HEK293 (cell line): ENCODE results near the gene GREM1.

ENCODE experiments used
- CTCF ChIA-PET: fragments of 350-600 bp; formaldehyde crosslinking; extraction: SDS; loops from one replicate; lab custom pipeline; 2021; ENCODE audit warnings: antibody characterized with exemption; lab: Yijun Ruan, JAX
- POLR2A ChIA-PET: fragments of 300-600 bp; formaldehyde crosslinking; extraction: SDS; loops from one replicate; lab custom pipeline; 2020; ENCODE audit warnings: antibody characterized with exemption, inconsistent platforms; lab: Yijun Ruan, JAX
- H3K27ac ChIP-seq: fragments of 200-500 bp; sonication (Bioruptor generic); 2 replicates; pipeline ENCODE4 v1.5.1; 2014; ENCODE audit warnings: low read depth, low read length, control low read depth, inconsistent platforms; ENCODE audit errors: extremely low read depth
- H3K36me3 ChIP-seq, 2 experiments: fragments of 200-500 bp in 1 of 2; sonication (Bioruptor generic) in 1 of 2; 1 replicate in 1 of 2; 2 replicates in 1 of 2; pipeline ENCODE4 v1.5.1; 2014 to 2017; ENCODE audit warnings: inconsistent platforms in 2 of 2, low read length in 2 of 2; ENCODE audit not compliant: control insufficient read depth in 2 of 2, insufficient read depth in 1 of 2
- H3K4me1 ChIP-seq: fragments of 200-500 bp; sonication (Bioruptor generic); 2 replicates; pipeline ENCODE4 v1.5.1; 2014; ENCODE audit warnings: mild to moderate bottlenecking, low read length, inconsistent platforms; ENCODE audit not compliant: control insufficient read depth, insufficient read depth
- H3K4me3 ChIP-seq: 2 replicates; pipeline ENCODE4 v1.5.1; 2011; ENCODE audit warnings: low read depth, mild to moderate bottlenecking, control low read depth, low read length, moderate library complexity
- H3K9me3 ChIP-seq: fragments of 200-500 bp; sonication (Bioruptor generic); 2 replicates; pipeline ENCODE4 v1.5.1; 2014; ENCODE audit warnings: low read depth, low read length, inconsistent platforms; ENCODE audit not compliant: control insufficient read depth, insufficient read depth
- MEIS1 ChIP-seq: sonication (generic); formaldehyde crosslinking; IDR thresholded peaks from 2 replicates; pipeline ENCODE4 v1.8.1; 2022; ENCODE audit warnings: missing genetic modification reagents, mild to moderate bottlenecking, borderline replicate concordance
- ZBTB20 ChIP-seq: fragments of 450-650 bp; formaldehyde crosslinking; IDR thresholded peaks from 2 replicates; pipeline ENCODE4 v1.5.1; 2016; ENCODE audit warnings: missing biosample characterization, missing genetic modification characterization
- ZNF146 ChIP-seq: fragments of 450-650 bp; formaldehyde crosslinking; IDR thresholded peaks from 2 replicates; pipeline ENCODE4 v1.5.1; 2016; ENCODE audit warnings: missing biosample characterization, missing genetic modification characterization
- ZNF155 ChIP-seq: fragments of 450-650 bp; formaldehyde crosslinking; IDR thresholded peaks from 2 replicates; pipeline ENCODE4 v1.5.1; 2016; ENCODE audit warnings: missing biosample characterization, missing genetic modification characterization
- ZNF2 ChIP-seq: fragments of 450-650 bp; formaldehyde crosslinking; IDR thresholded peaks from 2 replicates; pipeline ENCODE4 v1.5.1; 2016; ENCODE audit warnings: missing biosample characterization, missing genetic modification characterization
- ZNF202 ChIP-seq: fragments of 450-650 bp; formaldehyde crosslinking; IDR thresholded peaks from 2 replicates; pipeline ENCODE4 v1.5.1; 2016; ENCODE audit warnings: missing biosample characterization, missing genetic modification characterization, borderline replicate concordance
- ZNF24 ChIP-seq: fragments of 450-650 bp; formaldehyde crosslinking; IDR thresholded peaks from 2 replicates; pipeline ENCODE4 v1.5.1; 2016; ENCODE audit warnings: missing biosample characterization, missing genetic modification characterization
- ZNF530 ChIP-seq: fragments of 450-650 bp; formaldehyde crosslinking; IDR thresholded peaks from 2 replicates; pipeline ENCODE4 v1.5.1; 2016; ENCODE audit warnings: low read depth, missing biosample characterization, missing genetic modification characterization
- ZNF585B ChIP-seq: fragments of 450-650 bp; formaldehyde crosslinking; IDR thresholded peaks from 2 replicates; pipeline ENCODE4 v1.5.1; 2016; ENCODE audit warnings: missing biosample characterization, missing genetic modification characterization
- ZNF610 ChIP-seq: fragments of 450-650 bp; formaldehyde crosslinking; IDR thresholded peaks from 2 replicates; pipeline ENCODE4 v1.5.1; 2016; ENCODE audit warnings: missing biosample characterization, missing genetic modification characterization, borderline replicate concordance
- ZNF626 ChIP-seq: fragments of 450-650 bp; sonication (Bioruptor Pico); formaldehyde crosslinking; IDR thresholded peaks from 2 replicates; pipeline ENCODE4 v1.5.1; 2018; ENCODE audit warnings: missing biosample characterization, missing genetic modification characterization, inconsistent platforms
- ZNF654 ChIP-seq: fragments of 450-650 bp; formaldehyde crosslinking; IDR thresholded peaks from 2 replicates; pipeline ENCODE4 v1.5.1; 2016; ENCODE audit warnings: low read depth, missing biosample characterization, missing genetic modification characterization
- ZNF660 ChIP-seq: fragments of 450-650 bp; IDR thresholded peaks from 2 replicates; pipeline ENCODE4 v1.5.1; 2018; ENCODE audit warnings: missing biosample characterization, mild to moderate bottlenecking, missing genetic modification characterization
- TF ChIP-seq, protein P1 (sequence below): fragments of 450-650 bp; formaldehyde crosslinking; IDR thresholded peaks from 2 replicates; pipeline ENCODE4 v1.5.1; 2016; ENCODE audit warnings: missing biosample characterization, missing genetic modification characterization
- TF ChIP-seq, protein P2 (sequence below): fragments of 450-650 bp; formaldehyde crosslinking; optimal IDR thresholded peaks from 2 replicates; pipeline ENCODE3; 2016; ENCODE audit warnings: missing biosample characterization, mild to moderate bottlenecking, missing genetic modification characterization
- TF ChIP-seq, protein P3 (sequence below): fragments of 450-650 bp; formaldehyde crosslinking; IDR thresholded peaks from 2 replicates; pipeline ENCODE4 v1.5.1; 2016; ENCODE audit warnings: missing biosample characterization, missing genetic modification characterization
- TF ChIP-seq, protein P4 (sequence below): fragments of 450-650 bp; formaldehyde crosslinking; IDR thresholded peaks from 2 replicates; pipeline ENCODE4 v1.5.1; 2016; ENCODE audit warnings: missing biosample characterization, missing genetic modification characterization
- TF ChIP-seq, protein P5 (sequence below): fragments of 450-650 bp; formaldehyde crosslinking; IDR thresholded peaks from 2 replicates; pipeline ENCODE4 v1.5.1; 2016; ENCODE audit warnings: missing biosample characterization, missing genetic modification characterization, borderline replicate concordance

GREM1 gene

DNA sequence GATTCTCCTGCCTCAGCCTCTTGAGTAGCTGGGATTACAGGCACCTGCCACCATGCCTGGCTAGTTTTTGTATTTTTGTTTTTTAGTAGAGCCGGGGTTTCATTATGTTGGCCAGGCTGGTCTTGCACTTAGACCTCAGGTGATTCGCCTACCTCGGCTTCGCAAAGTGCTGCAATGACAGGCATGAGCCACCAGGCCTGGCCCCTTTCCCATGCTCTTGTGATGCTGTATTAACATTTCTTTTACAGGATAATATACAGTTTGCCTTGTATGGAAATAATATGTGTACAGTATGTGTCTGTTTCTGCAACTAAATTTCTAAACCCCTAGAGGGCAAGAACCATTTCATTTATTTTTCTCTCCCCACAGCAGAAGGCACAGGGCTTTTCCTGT is 38.5 kb upstream of the GREM1 start:
- ChIA-PET POLR2A (interaction anchor here (0.7 kb wide), 1 partner anchor 9 kb away, joined by 5 read pairs; no protein-coding TSS in a partner anchor), CTCF (no interaction called here)
- no peak overlapping the region for H3K27ac ChIP-seq

DNA sequence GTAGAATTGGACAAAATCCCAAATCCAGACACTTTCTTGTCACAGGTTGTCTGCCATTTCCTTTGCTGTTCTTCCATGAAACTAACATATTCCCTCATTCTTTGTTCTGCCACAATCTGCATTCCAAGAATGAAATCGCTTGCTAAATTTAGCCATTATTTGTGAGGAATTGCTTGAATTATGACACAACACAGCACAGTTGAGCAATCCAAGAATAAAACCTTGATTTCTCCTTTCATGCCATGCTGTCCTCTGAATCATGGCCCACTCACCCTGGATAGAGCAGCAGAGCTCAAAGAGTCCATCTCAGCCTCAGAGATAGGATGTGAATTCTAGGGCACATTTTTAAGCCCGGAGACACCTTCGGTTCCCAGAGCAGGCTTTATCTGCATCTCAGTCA is 35.2 kb upstream of the GREM1 start:
- H3K4me1 ChIP-seq: no peaks in the 10 kb centered on the region
- no peaks in the 10 kb centered on the region for H3K9me3 ChIP-seq
- H3K27ac ChIP-seq: no peak overlapping the region
- no peak for TF ChIP-seq ZNF610 (tag by site-specific recombination)
- ChIA-PET POLR2A (no interaction called here), CTCF (interaction anchor here (0.8 to 2.2 kb wide), 3 partner anchors 13 to 325 kb away, joined by 3 to 7 read pairs (median 4); no protein-coding TSS in a partner anchor)
- H3K36me3 ChIP-seq: no peaks in the 10 kb centered on the region
- no peak overlapping the region for H3K4me3 ChIP-seq

More for the DNA sequence above, 38.5 kb upstream of the GREM1 start:
- Histone ChIP-seq H3K4me3 (no peak overlapping the region), H3K36me3 (no peaks in the 10 kb centered on the region), H3K4me1 (peaks cover 2% of the 10 kb centered on the region; the same call in 1 of the 2 replicates), H3K9me3 (no peaks in the 10 kb centered on the region)
- TF ChIP-seq ZNF2: no peak
- no peak for TF ChIP-seq ZNF585B (tag by site-specific recombination)
- no peak for TF ChIP-seq ZNF202 (tag by site-specific recombination)
- no peak for TF ChIP-seq ZBTB20
- TF ChIP-seq, protein P1, sequence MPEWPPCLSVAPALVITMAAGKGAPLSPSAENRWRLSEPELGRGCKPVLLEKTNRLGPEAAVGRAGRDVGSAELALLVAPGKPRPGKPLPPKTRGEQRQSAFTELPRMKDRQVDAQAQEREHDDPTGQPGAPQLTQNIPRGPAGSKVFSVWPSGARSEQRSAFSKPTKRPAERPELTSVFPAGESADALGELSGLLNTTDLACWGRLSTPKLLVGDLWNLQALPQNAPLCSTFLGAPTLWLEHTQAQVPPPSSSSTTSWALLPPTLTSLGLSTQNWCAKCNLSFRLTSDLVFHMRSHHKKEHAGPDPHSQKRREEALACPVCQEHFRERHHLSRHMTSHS: no peak
- TF ChIP-seq ZNF155 (tag by site-specific recombination): no peak
- TF ChIP-seq, protein P2, sequence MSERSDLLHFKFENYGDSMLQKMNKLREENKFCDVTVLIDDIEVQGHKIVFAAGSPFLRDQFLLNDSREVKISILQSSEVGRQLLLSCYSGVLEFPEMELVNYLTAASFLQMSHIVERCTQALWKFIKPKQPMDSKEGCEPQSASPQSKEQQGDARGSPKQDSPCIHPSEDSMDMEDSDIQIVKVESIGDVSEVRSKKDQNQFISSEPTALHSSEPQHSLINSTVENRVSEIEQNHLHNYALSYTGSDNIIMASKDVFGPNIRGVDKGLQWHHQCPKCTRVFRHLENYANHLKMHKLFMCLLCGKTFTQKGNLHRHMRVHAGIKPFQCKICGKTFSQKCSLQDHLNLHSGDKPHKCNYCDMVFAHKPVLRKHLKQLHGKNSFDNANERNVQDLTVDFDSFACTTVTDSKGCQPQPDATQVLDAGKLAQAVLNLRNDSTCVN (tag by site-specific recombination): no peak
- no peak for TF ChIP-seq ZNF626 (tag by site-specific recombination)
- TF ChIP-seq, protein P3, sequence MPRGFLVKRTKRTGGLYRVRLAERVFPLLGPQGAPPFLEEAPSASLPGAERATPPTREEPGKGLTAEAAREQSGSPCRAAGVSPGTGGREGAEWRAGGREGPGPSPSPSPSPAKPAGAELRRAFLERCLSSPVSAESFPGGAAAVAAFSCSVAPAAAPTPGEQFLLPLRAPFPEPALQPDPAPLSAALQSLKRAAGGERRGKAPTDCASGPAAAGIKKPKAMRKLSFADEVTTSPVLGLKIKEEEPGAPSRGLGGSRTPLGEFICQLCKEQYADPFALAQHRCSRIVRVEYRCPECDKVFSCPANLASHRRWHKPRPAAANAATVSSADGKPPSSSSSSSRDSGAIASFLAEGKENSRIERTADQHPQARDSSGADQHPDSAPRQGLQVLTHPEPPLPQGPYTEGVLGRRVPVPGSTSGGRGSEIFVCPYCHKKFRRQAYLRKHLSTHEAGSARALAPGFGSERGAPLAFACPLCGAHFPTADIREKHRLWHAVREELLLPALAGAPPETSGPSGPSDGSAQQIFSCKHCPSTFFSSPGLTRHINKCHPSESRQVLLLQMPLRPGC: no peak
- TF ChIP-seq ZNF530 (tag by site-specific recombination): no peak
- TF ChIP-seq ZNF660 (tag by site-specific recombination): no peak
- TF ChIP-seq MEIS1: no peak

DNA sequence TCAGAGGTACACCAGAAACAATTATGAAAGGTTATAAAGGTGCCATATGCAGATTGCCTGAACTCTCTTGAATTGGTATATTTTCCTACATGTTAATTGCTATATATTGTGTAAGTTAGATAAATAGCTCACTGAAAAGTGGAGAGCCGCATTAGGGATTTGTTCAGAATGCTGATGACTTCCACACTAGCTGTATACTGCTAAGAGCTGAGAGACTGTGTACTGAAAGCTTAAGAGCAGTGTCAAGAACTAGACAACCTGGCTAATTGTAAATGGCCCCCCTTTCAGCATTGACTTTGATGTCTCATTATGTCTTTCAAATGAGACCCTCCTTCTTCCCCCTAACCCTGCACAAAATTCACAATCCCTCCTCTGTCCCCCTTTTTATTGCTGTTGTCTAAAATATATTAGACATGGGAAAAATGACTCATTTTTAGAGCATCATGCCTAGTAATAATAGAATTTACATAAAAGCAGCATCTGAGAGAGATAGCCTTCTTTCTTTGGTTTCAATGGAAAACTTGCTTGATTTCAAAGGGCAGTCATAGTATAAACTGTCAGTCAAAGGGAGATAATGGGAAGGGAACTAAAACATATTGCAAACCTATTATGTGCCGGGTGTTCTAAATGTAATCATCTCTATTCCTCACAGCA is 34.7 kb upstream of the GREM1 start:
- Histone ChIP-seq H3K4me1 (no peaks in the 10 kb centered on the region), H3K27ac (no peak overlapping the region), H3K36me3 (no peaks in the 10 kb centered on the region), H3K9me3 (no peaks in the 10 kb centered on the region), H3K4me3 (no peak overlapping the region)
- ChIA-PET CTCF (interaction anchor here (0.6 to 2.2 kb wide), 4 partner anchors 14 to 340 kb away, joined by 3 to 7 read pairs (median 4); no protein-coding TSS in a partner anchor), POLR2A (no interaction called here)
- TF ChIP-seq, protein P4, sequence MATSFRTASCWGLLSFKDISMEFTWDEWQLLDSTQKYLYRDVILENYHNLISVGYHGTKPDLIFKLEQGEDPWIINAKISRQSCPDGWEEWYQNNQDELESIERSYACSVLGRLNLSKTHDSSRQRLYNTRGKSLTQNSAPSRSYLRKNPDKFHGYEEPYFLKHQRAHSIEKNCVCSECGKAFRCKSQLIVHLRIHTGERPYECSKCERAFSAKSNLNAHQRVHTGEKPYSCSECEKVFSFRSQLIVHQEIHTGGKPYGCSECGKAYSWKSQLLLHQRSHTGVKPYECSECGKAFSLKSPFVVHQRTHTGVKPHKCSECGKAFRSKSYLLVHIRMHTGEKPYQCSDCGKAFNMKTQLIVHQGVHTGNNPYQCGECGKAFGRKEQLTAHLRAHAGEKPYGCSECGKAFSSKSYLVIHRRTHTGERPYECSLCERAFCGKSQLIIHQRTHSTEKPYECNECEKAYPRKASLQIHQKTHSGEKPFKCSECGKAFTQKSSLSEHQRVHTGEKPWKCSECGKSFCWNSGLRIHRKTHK: no peak
- TF ChIP-seq, protein P5, sequence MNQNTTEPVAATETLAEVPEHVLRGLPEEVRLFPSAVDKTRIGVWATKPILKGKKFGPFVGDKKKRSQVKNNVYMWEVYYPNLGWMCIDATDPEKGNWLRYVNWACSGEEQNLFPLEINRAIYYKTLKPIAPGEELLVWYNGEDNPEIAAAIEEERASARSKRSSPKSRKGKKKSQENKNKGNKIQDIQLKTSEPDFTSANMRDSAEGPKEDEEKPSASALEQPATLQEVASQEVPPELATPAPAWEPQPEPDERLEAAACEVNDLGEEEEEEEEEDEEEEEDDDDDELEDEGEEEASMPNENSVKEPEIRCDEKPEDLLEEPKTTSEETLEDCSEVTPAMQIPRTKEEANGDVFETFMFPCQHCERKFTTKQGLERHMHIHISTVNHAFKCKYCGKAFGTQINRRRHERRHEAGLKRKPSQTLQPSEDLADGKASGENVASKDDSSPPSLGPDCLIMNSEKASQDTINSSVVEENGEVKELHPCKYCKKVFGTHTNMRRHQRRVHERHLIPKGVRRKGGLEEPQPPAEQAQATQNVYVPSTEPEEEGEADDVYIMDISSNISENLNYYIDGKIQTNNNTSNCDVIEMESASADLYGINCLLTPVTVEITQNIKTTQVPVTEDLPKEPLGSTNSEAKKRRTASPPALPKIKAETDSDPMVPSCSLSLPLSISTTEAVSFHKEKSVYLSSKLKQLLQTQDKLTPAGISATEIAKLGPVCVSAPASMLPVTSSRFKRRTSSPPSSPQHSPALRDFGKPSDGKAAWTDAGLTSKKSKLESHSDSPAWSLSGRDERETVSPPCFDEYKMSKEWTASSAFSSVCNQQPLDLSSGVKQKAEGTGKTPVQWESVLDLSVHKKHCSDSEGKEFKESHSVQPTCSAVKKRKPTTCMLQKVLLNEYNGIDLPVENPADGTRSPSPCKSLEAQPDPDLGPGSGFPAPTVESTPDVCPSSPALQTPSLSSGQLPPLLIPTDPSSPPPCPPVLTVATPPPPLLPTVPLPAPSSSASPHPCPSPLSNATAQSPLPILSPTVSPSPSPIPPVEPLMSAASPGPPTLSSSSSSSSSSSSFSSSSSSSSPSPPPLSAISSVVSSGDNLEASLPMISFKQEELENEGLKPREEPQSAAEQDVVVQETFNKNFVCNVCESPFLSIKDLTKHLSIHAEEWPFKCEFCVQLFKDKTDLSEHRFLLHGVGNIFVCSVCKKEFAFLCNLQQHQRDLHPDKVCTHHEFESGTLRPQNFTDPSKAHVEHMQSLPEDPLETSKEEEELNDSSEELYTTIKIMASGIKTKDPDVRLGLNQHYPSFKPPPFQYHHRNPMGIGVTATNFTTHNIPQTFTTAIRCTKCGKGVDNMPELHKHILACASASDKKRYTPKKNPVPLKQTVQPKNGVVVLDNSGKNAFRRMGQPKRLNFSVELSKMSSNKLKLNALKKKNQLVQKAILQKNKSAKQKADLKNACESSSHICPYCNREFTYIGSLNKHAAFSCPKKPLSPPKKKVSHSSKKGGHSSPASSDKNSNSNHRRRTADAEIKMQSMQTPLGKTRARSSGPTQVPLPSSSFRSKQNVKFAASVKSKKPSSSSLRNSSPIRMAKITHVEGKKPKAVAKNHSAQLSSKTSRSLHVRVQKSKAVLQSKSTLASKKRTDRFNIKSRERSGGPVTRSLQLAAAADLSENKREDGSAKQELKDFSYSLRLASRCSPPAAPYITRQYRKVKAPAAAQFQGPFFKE (tag by site-specific recombination): no peak
- TF ChIP-seq ZNF146 (tag by site-specific recombination) (no peak), ZNF654 (no peak), ZNF24 (tag by site-specific recombination) (no peak), ZNF155 (tag by site-specific recombination) (no peak)
